UCSD-AML1 (cell line): Measurements from ENCODE around the gene CACNA2D3.

ENCODE experiments used
- DNase-seq: peaks from one replicate; lab custom pipeline; 2025; ENCODE audit not compliant: unreplicated experiment; lab: John Stamatoyannopoulos, UW

CACNA2D3 gene

DNA sequence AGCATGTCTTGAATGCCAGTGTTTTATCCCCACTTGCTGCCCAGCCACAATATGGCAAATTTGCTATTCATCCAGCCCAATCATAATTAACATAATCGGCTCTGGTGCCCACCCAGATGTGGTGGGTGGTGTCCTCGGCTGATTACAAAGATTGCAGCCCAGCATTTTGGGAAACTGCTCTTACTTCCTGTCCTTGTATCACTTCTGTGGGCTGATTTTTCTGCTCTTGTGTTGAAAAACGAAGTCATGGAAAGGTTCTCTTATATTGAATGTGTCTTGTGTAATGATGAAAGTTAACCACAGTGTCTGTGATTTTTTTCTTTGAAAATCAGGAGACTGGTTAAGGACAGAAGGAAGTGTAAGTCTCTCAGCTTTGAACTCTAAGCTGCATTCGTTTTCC, 141.7 kb downstream of the CACNA2D3 start:
- no peak for DNase-seq

DNA sequence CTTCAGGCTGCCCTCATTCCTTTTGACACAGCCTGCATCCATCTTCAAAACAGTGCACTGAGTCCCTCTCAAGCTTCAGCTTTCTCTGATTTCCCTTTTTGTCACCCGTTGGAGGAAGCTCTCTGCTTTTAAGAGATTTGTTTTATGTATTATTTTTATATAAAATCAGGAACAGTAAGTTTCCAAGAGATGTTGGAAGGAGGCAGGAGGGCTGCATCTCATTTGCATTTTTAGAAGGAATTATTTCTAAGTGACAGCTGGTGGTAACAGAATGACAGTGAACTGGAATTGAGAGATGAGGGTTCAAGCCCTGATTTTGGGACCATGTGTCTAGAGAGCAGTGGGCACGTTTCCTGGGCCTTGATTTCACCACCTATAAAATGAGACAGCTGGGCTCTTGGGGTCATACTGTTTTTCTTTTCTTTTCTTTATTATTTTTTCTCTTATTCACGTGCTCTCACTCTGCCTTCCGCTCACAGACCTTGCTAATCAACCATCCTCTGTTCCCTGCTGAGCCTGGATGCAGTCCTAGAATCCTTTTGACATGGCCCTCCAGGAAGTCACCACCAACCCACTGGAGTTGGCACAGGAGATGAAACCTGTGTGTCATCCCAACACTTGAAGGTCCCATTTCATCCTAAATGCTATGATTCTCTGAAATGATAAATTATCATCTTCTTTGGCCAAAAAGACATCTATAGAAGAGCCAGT, 148.6 kb downstream of the CACNA2D3 start:
- no peak for DNase-seq

DNA sequence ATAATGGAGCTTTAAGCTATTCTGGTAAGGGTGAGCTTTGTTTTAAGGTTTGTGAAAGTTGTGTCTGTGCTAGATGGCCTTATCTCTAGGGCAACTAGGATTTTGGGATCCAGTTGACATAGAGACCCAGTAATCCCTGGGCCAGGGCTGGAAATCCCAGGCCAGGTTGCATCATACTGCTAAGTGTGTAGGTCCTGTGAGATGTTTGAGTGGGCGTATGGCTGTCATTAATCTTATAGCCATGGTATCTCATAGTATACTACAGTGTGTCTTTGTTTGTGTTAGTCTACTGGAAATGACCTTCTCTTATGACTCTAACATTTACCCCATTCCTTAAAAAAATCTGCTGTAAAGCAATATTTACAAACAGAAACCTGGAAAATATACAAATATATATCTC, 151.4 kb downstream of the CACNA2D3 start:
- no peak for DNase-seq

DNA sequence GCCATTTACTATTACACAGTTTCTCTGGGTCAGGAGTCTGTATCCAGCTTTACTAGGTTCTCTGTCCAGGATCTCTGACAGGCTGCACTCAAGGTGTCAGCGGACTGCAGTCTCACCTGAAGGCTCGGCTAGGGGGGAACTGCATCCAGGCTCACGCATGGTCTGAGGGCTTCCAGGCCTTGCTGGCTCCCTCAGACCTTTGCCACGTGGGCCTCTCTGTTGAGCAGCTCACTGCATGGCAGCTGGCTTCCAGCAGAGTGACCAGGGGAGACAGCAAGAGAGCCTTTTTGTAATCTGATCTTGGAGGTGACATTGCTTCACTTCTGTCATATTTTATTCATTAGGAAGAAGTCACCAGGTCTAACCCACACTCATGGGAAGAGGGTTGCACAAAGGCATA, 152.3 kb downstream of the CACNA2D3 start:
- DNase-seq: no peak

DNA sequence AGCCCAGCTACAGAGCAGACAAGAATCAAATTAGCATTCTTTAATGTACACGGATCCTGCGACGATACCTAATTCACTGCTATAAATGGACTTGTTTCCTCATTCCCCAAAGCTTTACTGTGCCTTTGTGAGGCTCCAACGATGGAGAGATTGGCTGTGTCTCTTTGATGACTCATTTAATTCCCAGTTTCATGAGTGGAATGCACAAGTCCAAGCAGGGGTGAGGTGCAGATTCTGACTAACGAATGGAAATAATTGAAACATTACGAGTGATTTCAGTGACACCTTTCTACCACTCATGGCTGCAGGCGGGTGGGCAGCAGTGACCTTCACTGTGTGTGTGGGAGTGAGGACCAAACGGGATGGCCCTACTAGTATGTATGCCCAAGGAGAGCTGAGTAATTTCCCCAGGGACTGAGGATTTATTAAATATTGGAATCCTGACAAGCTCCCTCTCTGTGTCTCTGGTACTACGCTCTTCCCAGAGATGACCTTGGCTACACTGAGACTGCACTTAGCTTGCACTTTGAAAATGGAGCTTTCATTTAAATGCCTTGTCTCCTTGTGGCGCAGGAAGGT, 156.7 kb downstream of the CACNA2D3 start:
- no peak for DNase-seq

DNA sequence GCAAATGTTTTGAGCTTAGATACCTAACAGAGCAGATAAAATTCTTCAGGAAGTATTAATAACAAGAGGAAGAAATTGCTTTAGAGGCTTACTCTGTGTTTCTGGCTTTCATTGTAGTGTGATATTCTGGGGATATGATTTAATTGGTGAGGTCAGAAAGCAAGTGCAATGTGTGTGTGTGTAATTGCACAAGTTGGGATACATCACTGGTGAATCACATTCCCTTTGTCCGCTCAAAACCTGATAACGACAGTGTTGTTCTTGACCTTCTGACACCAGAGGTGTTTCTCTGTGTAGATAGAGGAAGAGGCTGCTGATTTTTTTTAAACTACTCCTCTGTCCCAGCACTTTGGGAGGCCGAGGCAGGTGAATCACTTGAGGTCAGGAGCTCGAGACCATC, 161.1 kb downstream of the CACNA2D3 start:
- no peak for DNase-seq

DNA sequence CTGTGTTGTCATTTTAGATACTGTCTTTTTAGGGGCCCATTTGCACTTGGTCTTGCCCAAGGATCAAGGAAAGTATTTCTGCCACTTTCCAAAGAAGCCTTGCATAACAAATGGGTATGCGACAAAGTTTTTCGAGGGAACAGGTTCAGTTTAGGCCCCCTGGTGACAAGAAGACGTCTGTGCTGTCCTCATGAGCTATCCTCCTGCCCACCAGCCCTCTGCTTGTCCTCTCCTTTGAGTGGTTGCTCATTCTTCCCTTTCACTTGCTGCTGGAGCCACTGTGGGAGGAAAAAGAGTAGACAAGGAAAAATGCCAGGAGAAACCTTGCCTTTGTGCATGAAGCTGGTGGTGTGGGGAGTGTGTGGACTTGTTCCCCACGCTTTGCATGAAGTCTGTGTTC, 171.9 kb downstream of the CACNA2D3 start:
- no peak for DNase-seq

DNA sequence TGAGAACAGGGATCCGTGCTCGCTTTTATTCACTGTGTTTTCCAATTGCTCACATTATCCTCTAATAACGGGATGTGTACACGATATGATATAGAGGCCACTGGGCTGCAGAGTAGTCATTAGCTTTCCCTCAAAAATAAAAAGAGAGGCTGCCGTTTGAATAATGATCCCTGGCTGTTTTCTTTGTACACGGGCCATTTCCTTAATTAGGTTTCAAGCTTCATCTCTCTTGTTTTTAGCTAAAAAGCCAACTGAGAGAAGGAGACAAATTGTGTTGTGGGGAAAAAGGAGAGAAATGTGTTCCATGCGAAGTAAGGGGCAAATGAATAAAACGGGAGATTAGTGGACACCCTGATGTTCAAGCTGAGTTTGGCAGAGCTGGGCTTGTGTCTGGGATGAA, 174.2 kb downstream of the CACNA2D3 start:
- DNase-seq: no peak

DNA sequence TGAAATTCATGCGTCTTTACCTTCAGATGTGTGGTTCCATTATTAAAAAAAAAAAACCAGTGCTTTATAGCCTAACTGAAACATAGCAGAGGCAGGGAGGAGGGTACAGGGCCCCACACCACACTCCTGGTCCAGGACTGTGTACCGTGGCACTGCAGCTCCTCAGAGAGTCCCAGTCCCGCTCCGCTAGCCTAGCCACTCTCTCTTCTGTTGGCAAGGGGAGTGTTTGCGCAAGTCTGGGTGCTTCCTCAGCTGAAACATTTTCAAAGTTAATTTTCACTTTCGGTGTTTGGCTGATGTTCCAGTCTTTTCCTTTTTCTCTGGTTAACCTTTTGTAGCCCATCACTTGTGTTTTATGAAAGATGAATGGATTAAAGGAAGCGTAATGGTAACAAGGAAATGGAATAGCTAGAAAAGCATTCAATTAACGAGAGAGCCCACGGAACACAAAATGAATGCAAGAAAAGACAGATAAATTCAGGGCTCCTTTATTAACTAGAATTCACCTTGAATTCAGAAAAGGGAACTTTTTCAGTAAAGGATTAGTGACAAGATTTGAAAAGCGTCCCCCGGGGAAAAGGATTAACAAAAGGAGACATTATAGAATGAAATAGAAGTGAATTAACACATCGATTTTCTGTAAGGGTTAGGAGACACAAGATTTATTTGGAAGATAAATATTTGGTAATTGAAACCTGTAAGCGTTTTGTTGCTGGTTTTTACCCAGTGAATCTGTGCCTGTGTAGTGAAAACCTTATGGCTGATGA, 177.0 kb downstream of the CACNA2D3 start:
- no peak for DNase-seq

DNA sequence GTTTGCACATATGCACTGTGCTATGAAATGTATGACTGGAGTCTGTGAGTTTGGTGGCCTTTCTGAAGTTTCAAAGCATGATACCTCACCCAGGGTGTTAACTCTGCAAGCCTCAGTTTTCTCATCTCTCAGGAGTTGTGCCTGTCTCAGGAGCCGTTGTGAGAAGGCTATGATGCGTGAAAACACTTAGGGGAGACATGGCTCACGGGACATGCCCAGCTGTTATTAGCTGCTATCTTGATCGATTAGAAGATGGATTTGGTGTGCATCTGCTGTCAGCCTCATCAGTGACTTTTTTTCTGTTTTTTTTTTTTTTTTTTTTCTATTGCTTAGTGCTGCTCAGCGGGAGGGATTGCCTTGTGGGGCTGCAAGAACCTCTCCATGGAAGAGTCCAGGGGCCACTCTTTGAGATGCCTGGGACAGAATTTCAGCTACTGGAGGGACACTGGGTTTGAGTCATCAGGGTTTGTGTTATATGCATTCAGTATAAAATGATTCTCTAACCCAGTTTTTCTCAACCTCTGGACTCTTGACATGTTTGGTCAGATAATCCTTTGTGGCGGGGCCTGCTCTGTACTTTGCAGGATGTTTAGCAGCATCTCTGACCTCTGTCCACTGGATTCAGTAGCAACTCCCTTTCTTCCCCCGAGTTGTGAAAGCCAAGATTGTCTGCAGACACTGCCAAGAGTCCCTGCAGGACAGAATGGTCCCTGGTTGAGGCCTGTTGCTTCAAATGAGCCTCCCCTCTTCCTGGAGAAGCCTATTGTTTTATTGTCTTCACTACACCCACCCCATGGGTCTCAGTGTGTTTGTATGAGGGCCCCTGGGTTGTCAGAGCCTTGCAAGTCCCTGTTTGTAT, 181.4 kb downstream of the CACNA2D3 start:
- DNase-seq: no peak

DNA sequence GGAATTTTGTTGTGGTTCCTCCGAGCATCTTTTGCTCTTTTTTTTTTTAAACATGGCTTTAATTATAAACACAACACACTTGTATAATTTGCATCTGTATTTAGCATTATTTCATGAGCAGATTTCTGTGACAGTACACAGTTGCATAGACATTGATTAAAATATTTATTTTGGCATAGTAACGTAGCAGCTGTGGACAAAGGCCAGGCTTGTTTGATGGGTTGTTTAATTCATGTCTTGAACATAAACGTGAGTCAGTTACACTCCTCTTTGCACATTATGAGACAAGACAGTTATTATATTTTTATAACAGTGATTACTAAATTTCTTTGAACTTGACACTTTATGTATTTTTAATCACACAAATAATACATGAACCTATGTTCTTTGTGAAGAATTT, 182.5 kb downstream of the CACNA2D3 start:
- no peak for DNase-seq

DNA sequence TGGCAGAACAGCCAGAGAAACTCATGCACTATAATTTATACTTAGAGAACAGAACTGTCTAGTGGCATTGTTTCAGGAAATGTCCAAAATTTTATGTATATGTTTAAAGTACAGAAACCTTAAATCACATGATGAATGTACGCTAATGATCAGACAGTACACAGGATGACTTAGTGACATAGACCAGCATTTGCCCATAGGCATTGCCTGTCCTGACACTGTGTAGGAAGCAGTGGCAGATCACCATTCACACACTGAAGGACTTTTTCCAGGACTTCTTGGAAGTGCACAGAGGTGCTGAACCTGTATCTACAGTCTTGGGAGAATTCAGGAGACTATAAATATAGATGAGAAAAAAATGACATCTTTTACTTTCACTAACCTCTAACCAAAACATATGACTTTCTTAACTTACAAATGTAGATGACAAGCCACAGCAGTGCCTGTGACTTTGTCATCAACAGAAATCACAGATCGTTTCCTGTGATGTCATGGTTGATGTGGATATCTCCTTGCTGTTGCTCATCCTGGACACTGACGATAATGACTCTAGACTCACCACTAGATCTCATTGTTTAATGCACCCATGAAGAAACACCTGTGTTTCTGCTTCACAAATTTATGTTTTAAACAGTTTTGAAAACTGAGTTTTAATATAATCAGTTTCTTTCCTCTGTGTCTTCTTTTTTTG, 183.2 kb downstream of the CACNA2D3 start:
- no peak for DNase-seq

DNA sequence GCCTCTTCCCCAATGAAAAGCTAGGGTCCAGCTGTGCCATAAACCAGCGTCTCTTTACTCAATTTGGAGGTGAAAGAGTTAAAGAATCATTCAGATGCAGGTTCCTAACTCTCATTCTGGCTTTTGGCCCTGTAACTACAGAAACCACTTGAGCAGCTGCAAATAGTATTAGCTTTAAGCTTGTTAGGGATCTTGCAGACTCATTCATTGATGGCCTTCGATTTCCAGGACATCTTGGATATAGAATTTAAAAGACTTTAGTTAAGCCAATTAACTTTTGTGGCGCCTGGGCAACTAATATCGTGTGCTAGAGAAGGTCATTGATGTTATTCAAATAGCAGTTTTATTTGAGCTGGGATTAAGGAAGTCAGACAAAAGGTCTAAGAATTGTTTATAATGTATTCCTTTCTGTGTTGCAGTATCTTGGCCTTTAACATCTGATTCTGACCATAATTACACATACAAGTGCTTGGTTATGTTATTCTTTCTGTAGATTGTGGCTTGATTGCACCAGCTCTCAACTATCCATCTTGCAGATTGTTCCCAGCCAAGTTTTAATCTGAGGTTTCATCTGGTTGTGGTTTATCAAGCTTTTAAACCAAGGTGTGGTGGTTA, 185.3 kb downstream of the CACNA2D3 start:
- DNase-seq: no peak

DNA sequence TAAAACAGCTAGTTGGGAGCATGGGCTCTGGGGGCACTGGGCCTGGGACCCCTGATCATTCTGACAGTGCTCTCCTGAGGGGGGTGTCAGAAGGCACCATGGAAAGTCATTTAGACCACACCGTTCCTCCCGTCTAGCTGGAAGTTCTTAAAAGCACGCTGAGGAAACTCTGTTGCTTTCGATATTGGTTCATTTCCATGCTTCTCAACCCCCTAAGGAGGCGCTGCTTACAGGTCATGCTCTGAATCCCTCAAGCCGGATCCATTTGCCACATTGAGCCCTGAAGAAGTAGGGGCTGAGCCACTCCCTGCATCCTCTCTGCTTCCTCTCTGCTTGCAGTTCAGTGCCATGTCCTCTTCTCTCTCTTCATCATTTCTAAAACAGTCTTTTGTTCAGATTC, 187.2 kb downstream of the CACNA2D3 start:
- DNase-seq: no peak

DNA sequence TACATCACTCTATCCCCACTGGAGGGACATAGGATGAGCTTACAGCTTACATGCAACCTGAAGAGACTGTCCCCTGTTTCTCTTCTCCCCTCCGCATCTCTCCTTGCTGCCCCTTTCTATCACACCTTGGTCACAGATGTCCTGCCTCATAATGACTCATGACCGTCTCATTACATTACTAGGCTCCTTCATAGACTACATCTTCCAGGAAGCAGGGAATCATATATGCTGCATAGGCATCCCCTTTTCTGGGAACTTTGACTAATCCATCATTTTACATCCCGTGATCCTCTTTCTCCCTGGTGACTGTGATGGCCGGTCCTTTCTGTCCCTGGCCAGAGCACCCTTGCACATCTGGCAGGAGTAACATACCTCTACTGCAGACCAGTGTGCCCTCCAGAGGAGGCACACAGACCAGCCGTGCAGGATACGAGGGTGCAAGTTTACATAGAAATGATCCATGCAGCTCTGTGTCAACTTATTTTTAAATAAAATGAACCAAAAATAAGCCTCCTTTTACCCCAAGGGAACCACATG, 188.9 kb downstream of the CACNA2D3 start:
- no peak for DNase-seq

DNA sequence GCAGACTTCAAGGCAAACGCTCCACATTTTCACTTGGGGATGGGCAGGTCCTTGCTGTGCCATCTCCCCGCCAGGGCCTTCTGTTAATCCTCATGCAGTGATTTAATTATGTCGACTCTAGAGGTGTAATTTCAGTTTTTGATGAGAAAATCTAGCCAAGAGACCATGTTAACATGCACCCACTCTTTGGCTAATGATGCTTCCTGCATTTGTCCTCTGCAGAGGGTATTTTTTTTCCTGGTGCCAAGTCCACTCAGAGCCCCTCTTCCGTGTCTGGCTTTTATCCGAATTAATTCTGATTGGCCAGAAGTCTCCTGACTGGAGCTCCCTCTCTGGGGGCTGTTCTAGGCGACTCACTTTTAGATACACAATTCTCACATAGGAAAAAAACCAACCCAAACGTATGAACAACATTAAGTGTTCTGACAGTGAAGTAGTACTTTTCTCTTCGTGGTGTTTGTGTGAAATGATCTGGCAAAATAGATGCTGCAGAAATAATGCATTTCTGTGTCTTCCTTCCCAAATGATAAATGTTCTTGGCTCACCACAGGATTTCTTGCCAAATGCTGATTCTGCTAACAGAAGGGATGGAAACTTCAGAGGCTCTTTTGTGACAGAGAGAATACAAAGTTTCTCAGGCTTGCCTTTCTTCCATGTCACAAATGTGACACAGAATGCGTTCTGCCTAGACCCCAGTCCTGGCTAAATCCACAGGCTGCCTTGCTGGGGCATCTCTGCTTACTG, 190.0 kb downstream of the CACNA2D3 start:
- DNase-seq: no peak

DNA sequence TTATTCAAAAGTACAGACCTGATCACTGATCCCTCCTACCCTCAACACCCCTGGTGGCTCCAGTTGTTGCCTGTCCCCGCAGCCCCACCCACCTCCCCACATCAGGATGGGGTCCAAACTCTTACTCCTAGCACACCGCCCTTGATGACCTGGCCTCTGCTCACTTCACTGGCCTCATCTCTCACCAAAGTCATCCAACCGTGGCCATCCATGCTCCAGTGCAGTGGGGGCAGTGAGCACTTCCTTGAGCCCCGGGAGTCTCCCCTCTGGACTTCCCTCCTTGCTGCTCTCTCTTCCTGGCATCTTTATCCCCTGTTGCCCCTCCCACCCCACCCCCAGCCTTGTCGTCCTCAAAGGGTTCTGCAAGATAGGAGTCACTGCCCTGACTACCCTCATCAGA, 191.1 kb downstream of the CACNA2D3 start:
- DNase-seq: no peak

DNA sequence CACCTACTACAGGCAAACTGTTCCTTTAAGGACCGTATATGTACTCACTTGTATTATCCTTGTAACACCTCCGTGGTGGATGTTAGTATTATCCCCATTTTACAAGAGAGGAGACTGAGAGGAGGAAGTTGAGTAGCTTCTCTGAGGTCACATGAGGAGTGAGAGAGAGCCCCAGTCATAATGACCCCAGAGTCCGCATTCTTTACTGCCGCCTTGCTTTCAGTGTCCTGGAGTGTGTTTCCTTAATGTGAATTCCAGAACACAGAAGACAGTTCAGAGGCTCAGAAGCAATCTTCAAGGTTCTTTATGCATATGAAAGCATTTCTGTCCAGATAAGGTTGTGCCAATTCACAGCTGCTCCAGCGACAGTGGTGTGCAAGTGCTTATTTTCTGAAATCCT, 199.2 kb downstream of the CACNA2D3 start:
- DNase-seq: no peak

DNA sequence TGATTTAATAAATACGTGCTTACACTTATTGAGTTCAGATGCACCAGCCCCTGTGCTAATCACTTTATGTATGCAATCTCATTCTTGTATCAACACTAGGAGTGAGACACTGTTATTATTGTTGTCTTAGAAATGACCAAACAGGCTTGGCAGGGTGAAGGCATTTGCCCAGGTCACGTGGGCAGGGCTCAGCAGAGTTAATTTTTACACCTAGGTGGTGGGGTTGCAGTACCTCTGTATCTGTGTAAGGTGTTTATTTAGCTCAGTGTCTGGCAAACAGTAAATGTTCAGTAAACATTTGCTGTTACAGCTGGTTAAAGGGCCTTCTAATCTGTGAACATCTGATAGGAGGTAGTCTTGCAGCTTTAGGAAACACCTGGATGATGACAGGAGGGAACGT, 200.0 kb downstream of the CACNA2D3 start:
- DNase-seq: no peak
